Adipose tissue (tissue), 3 donors: ENCODE data around the gene NPTX1. TPM values are rescaled to one million over a fixed set of nuclear protein-coding genes. Genes with fewer than 3 reads are reported as not detected.
"Not testable (repeated sequence)": the region's sequence is repeated elsewhere in the genome, so short reads cannot be mapped to it uniquely, and the experiment has no call there.

ENCODE experiments used
- H3K27ac ChIP-seq: one replicate; pipeline ENCODE4 v1.5.1; 2013; ENCODE audit warnings: low read depth, low read length
- WGBS, 3 donors: extraction: QIAGEN DNeasy Blood & Tissue Kit; methylation state at CpG; one replicate each; pipeline ENCODE4 v1.1.7; 2013; 5-methylcytosine and 5-hydroxymethylcytosine counted together
- polyA plus RNA-seq, 3 donors: library from polyadenylated mRNA; stranded (reverse); fragments of 200-250 nt; gene quantifications; one replicate each; pipeline ENCODE4 v1.2.3, GENCODE V29; 2013
- donor health status: healthy with polysubstance abuse.
- donor health status: Bipolar disorder and iron deficiency.
- donor health status: healthy.

NPTX1 gene
- polyA plus RNA-seq, 3 donors: 0.05 to 0.19 TPM; not detected in 1

DNA sequence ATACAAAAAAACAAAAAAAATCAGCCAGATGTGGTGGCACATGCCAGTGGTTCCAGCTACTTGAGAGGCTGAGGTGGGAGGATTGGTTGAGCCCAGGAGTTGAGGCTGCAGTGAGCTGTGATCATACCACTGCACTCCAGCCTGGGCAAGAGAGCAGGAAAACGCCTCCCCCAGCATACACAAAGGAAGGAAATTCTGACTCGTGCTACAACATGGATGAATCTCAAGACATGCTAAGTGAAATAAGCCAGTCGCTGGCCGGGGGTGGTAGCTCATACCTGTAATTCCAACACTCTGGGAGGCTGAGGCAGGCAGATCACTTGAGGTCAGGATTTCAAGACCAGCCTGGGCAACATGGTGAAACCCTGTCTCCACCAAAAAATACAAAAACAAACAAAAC lies 30.8 kb upstream of the NPTX1 start:
- WGBS, 3 donors: 39 to 53% (median 50%) methylated on average over 4 of the region's 4 CpGs
- not testable (repeated sequence) for H3K27ac ChIP-seq

DNA sequence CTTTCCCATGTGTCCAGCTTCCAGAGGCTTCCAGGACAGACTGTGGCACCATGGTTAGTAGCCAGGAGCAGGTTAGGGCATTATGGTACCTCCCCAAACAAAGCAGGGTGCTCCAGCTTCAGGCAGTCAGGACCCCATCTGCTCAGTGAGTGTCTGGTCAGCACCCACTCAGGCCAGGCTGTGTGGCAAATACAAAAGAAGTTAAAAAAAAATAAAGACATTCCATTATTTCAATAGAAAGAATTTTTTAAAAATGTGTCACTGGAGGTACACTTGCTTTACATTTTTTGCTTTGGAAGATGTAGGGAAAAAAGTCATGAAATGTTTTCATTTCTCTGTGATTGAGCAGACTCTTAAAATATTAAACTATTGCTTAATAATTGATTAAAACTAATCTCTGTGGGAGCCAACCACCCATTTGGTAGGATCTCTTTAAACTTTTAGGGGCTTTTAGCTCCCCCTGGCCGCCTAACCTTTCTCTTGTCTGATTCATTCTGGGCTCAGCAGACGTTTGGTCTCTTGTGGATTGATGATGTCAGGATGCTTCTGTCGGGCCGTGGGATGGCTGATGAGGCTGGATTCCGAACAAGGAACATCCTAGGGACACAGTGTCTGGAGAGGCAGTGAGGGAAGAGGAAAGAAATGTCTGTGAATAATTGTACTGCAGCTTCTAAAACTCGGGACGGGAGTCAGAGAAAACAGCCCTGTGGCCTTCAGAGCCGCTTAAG lies 28.4 kb upstream of the NPTX1 start:
- H3K27ac ChIP-seq: no peak overlapping the region
- 21 to 33% (median 22%) methylated on average over 8 of the region's 8 CpGs for WGBS, 3 donors

DNA sequence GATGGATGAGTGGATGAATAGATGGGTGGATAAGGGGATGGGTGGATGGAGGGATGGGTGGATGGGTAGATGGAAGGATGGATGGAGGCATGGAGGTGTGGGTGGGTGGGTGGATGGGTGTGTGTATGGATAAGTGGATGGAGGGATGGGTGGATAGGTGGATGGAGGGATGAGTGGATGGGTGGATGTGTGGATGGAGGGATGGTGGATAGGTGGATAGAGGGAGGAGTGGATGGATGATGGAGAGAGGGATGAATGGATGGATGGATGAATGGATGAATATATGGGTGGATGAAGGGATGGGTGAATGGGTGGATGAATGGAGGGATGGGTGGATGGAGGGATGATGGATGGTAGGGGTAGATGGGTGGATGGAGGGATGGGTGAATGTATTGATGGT lies 27.5 kb upstream of the NPTX1 start:
- H3K27ac ChIP-seq: no peak overlapping the region

DNA sequence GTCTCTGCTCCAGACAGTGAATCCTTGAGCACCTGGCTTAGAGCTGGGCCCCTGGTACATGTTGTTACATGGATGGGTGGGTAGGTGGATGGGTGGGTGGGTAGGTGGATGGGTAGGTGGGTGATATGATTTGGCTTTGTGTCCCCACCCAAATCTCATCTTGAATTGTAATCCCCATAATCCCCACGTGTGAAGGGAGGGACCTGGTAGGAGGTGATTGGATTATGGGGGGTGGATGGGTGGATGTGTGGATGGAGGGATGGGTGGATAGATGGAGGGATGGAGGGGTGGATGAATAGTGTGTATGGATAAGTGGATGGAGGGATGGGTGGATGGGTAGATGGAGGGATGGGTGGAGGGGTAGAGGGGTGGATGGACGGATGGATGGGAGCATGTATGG lies 26.6 kb upstream of the NPTX1 start:
- 69 to 88% (median 84%) methylated on average over 2 of the region's 2 CpGs for WGBS, 3 donors
- H3K27ac ChIP-seq: no peak overlapping the region

DNA sequence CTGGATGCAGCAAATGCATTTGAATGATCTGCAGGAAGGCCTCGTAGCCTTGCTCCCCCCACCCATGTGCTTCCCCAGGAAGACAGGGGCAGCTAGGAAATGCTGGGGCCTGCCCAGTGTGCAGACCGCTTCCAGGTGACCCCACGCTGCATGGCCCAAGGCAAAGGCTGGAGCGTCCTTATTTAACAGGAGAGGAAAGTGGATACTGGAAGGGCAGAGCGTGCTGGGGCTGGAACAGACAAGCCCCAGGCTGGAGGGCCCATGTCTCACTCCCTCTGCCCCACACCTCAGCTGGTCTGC lies 26.1 kb upstream of the NPTX1 start:
- no peak overlapping the region for H3K27ac ChIP-seq
- WGBS, 3 donors: 71 to 84% (median 77%) methylated on average over 5 of the region's 5 CpGs

DNA sequence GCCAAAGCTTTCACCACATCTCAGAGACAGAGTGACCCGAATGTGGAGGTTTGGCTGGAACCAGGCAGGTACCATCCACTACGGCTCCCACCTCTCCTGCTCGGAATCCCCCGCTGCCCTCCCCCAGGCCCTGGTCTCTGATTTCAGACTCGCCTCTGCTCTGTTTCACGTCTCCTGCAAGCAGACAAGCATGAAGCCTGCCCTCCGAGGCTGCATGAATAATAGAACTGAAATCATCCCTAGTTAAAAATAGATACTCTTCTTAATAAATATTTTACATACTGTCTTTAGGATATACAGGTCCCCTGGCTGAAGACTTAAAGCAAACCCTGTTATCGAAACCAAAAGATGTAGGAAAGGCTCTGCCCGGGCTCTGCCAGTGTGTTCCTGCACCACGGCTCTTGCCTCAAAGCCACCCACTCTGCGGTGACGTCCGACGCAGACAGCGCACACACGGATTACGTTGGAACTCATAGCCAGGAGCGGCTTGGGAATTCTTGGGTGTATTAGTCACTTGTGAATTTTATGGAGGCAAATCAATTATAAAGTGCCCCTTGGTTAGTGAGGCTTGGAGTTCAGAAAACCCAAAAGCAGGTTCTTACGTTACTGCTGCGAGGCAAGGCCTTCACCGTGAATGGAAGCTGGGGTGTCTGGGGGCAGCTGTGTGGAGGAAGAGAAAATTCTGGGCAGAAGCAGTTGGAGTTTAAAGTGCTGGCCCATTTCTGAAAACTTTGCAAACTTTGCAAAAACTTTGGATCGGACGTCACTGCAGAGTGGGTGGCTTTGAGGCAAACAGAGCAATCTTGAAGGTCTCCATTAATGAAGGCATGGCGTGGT lies 25.6 kb upstream of the NPTX1 start:
- H3K27ac ChIP-seq: no peak overlapping the region
- 70 to 72% (median 71%) methylated on average over 24 of the region's 24 CpGs for WGBS, 3 donors

DNA sequence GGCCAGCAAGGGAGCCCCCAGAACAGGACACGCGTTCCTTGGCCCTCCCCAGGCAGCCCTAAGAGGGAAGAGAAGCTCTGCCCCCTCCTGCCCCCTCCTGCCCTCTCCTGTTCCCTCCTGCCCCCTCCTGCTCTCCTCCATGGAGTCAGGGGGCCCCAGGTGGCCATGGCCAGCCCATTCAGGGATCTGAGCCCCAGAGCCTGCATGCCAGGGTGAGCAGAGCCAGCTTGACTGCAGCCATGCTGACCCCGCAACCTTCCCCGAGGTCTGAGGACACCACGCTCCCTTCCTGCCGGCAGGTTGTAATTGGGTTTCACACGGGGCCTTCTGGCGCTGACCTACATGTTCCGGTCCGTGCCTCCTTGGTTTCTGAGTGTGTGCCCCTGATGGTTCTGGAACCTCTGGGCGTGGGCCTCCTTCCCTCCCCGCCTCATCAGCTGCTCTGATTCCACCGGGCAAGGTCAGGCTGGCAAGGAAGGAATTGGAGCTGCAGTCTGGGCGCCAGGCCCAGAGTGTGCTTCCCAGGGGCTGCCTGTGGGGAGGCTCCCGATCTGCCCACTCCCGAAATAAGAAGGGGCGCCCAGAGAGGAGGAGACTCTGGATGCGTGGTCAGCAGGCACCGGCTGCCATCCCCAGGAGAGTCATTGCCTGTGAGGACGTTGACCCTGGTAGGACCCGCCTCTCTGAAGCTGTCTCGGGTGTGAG lies 23.7 kb upstream of the NPTX1 start:
- H3K27ac ChIP-seq: no peak overlapping the region
- 58 to 72% (median 64%) methylated on average over 21 to 22 of the region's 22 CpGs for WGBS, 3 donors

DNA sequence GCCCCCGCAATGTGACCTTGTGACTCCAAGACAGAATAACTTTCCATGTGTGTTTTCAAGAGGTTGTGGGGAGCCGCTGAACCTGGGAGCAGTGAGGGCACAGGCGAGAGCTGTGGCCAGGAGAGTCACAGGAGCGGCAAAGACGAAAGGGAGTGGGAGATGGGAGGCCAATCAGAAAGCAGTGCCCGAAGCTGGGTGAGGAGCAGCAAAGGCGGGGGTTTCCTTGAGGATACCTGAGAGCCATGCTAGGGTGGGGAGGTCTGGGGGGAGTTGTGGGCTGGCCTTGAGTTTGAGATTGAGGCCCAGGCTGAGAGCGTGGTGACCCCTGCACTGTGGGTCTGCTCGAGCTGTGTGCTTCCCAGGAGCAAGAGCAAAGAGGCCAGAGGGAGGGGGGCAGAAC lies 23.2 kb upstream of the NPTX1 start:
- H3K27ac ChIP-seq: no peak overlapping the region
- WGBS, 3 donors: 73 to 87% (median 79%) methylated on average over 8 to 9 of the region's 9 CpGs

DNA sequence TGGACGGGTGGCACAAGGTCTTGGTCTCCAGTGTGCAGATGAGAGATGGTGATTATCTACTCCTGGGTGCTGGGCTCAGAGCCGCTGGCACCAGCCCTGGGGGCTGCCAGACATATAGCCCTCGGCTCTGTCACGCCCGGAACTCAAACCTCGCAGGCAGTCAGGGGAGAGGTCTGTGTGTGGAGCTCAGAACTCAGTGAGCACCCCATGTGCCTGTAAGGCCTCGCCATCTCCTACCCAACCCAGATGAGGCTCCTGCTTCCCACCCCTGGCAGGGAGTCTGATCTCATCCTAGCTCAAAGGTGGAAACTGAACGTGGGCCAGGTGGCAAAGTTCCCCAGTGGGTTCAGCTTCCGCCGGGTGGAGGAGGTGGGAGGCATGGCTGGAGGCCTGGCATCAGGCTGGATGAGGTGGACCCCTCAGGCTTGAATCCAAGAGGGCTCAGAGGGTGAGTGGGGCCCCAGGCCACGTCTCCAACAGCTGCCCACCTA lies 22.6 kb upstream of the NPTX1 start:
- H3K27ac ChIP-seq: no peak overlapping the region
- WGBS, 3 donors: 76 to 81% (median 78%) methylated on average over 11 of the region's 11 CpGs

DNA sequence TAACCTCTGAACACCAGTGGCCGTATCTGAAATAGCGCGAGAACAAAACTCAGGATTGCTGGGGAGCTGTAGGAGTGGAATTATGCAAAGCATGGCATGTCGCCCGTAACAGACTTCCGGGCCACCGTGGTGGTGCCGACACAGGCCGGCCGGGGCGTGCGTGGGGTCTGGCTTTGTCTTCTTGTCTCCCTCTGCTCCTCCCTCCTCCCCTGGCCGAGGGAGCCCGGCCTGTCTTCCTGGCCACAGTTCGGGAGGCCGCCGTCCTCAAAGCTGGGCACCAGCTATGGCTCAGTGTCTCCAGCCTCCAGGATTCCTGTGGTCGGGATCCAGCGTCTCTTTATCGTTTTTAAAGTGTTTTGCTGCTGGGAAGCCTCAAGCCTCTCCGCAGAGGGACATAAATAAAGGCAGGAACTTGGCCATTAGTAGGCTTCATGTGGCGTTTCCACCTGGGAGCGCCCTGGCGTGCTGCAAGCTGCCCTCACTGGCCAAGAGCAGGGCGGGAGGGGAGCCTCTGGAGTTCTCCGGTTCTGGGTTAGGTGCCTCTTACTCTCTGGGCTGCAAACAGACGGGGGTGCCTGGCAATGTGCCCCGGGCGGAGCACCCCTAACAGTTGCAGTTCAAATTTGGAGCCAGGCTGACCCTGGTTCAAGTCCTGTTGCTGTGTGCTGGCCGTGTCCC lies 22.0 kb upstream of the NPTX1 start:
- H3K27ac ChIP-seq: no peak overlapping the region

DNA sequence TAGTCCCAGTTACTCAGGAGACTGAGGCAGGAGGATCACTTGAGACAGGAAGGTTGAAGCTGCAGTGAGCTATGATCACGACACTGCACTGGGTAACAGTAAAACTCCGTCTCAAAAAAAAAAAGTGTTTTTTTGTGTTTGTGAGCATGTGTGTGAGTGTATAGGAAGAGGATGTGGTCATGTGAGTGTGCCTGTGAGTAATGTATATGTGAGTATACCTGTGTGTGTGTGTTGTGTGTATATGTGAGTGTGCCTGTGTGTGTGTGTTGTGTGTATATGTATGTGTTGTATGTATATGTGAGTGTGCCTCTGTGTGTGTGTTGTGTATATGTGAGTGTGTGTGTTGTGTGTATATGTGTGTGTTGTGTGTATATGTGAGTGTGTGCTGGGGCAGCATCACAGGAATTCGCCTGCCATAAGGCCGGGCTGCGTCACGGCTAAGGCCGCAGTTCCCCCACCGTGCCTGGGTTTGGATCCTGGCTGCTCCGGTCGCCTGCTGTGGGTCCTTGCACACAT lies 21.4 kb upstream of the NPTX1 start:
- no peak overlapping the region for H3K27ac ChIP-seq
- WGBS, 3 donors: 54 to 66% (median 59%) methylated on average over 10 of the region's 10 CpGs

More for the DNA sequence above, 22.0 kb upstream of the NPTX1 start:
- 32 to 45% (median 41%) methylated on average over 28 to 30 of the region's 30 CpGs for WGBS, 3 donors

DNA sequence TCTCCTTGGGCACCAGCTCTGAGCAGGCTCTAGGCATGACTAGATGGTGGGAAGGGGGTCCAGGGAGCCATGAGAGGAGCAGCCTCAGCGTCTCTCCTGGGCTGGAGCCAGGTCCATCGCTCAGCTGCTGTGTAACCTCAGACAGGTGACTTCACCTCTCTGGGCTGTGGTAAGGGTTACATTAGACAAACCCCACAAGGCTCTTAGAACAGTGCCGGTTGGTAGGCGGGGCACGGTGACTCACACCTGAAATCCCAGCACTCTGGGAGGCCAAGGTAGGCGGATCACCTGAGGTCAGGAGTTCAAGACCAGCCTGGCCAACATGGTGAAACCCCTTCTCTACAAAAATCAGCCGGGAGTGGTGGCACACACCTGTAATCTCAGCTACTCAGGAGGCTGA lies 18.1 kb upstream of the NPTX1 start:
- 67 to 82% (median 81%) methylated on average over 7 of the region's 7 CpGs for WGBS, 3 donors

DNA sequence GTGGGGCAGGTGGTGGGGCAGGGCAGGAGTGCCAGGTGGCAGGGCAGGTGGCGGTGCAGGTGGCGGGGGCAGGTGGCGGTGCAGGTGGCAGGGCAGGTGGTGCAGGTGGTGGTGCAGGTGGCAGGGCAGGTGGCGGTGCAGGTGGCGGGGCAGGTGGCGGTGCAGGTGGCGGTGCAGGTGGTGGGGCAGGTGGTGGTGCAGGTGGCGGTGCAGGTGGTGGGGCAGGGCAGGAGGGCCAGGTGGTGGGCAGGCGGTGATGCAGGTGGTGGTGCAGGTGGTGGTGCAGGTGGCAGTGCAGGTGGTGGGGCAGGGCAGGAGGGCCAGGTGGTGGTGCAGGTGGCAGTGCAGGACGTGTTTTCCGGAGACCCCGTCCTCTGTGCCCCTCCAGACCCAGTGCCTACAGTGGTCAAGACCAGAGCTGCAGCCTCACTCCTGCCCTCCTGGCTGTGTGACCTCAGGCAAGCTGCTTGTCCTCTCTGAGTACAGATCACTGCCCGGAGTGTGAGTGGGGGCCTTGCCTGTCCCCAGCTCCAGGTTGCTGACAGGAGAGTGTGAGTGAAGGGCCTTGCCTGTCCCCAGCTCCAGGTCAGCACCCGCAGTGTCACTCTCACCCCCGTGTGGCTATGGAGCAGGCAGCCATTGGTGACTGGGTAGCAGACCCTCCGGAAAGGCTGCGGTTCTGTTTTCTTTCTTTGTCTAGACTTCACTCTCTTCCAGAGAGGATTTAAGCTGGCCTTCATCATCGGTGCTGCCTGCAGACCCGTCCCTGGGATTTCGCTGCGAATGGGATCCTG lies 16.1 kb upstream of the NPTX1 start:
- 68 to 75% (median 73%) methylated on average over 16 to 21 of the region's 21 CpGs for WGBS, 3 donors
- H3K27ac ChIP-seq: no peak overlapping the region

More for the DNA sequence above, 18.1 kb upstream of the NPTX1 start:
- H3K27ac ChIP-seq: no peak overlapping the region

DNA sequence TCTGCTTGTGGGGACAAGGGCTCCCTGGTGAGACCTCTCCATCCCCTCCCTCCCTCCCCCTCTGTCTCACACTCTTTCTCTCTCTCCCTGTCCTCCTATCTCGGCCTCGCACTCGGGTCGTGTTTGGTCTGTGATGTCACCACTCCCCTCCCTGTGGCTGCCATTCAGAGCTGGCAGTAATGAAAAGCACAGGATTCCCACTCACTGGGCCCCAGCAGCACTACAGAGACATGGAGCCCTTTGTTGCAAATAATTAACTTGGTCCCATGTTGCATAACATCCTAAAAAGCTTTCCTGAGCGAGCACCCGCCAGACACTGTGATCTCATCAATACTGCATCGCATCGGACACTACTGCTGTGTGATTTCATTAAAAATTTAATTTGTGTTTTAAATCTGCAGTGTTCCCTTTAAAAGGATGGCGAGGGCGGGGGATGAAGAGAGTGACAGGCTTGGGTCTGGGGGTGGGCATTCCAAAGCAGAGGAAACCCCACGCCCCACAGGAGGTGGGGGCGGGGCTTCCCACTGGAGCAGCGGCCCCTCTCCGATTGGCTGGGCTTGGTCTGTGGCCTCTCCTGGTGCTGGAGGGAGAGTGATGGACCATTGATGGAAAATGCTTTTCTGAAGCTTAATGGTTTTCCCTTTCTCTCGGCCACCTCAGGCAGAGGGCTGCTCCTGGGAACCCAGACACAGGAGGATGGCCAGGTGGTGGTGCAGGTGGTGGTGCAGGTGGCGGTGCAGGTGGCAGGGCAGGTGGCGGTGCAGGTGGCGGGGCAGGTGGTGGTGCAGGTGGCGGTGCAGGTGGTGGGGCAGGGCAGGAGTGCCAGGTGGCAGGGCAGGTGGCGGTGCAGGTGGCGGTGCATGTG lies 15.3 kb upstream of the NPTX1 start:
- H3K27ac ChIP-seq: no peak overlapping the region
- 26 to 47% (median 46%) methylated on average over 20 to 21 of the region's 21 CpGs for WGBS, 3 donors

DNA sequence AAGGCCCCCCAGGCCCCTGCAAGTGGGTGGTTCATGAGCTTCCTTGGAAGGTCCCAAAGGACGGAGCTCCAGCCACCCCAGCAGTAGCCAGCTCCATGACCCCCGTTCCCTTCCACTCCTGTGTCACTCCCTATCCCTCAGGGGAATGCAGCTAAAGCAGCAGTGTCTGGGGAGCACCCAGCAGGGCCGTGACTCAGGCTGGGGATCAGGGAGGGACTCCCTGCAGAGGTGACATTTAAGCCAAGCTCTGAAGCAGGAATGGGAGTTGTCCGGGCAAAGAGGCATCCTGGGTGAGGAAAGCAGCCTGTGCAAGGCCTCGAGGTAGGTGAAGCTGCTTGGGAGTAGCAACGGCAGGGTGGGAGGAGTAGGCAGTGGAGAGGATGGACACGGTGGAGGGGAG lies 11.1 kb upstream of the NPTX1 start:
- WGBS, 3 donors: 41 to 50% (median 50%) methylated on average over 7 of the region's 7 CpGs
- H3K27ac ChIP-seq: no peak overlapping the region

DNA sequence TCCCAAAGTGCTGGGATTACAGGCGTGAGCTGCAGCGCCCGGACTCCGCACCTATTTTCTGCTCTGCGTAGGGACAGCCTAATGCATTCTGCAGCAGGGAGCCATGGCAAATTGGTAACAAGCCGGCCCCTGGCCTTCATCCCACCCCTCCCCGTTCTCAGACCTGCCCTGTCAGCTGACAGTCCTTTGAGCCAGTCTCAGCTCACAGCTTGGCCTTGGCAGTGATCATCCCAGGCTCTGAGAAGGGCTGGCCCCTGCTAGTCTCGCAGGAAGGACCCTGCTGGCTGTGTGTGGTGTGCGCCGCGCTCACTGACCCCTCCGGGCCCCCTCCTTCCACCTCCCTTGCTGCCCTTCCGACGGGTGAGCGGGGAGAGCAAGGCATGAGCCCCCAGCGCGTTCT lies 10.3 kb upstream of the NPTX1 start:
- 35 to 40% (median 36%) methylated on average over 17 of the region's 17 CpGs for WGBS, 3 donors
- H3K27ac ChIP-seq: no peak overlapping the region

DNA sequence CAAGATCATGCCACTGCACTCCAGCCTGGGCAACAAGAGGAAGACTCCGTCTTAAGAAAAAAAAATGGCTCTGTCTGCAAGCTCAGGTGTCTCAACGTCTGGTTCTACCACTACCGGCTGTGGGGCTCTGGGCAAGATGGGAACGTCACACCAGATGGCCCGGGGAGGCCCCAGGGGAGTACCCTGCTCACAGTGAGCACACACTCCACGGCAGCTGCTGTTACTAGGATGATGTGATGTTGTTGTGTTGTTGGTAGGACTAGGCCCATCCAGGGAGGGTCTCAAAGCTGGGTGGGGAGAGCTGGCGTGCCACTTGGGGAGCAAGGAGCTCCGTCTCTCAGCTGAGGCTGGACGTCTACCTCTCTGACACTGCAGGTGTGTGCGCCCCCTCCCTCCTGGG lies 9.4 kb upstream of the NPTX1 start:
- H3K27ac ChIP-seq: no peak overlapping the region
- WGBS, 3 donors: 62 to 75% (median 68%) methylated on average over 10 of the region's 10 CpGs
